GM13977 (cell line): Measurements from ENCODE around the gene KRT17.
"Not testable (repeated sequence)": the region's sequence is repeated elsewhere in the genome, so short reads cannot be mapped to it uniquely, and the experiment has no call there.

Source experiments
- DNase-seq: peaks from one replicate; pipeline ENCODE4 v3.0.0; 2012; ENCODE audit warnings: low spot score
- CTCF ChIP-seq: IDR thresholded peaks from 2 replicates; pipeline ENCODE4 v1.5.1; 2012; ENCODE audit warnings: mild to moderate bottlenecking, control low read depth; ENCODE audit not compliant: insufficient read depth; ENCODE audit errors: extremely low read depth, missing control alignments
- in situ Hi-C: fragments of 300-500 bp; cut with MboI; formaldehyde crosslinking; loops from one replicate; pipeline ENCODE4 v1.12.0; 2022; ENCODE audit warnings: low sequenced_read_pairs, low pct_unique_long_range_greater_than_20kb, mixed read lengths, inconsistent platforms; ENCODE audit not compliant: unreplicated experiment

The KRT17 gene

DNA sequence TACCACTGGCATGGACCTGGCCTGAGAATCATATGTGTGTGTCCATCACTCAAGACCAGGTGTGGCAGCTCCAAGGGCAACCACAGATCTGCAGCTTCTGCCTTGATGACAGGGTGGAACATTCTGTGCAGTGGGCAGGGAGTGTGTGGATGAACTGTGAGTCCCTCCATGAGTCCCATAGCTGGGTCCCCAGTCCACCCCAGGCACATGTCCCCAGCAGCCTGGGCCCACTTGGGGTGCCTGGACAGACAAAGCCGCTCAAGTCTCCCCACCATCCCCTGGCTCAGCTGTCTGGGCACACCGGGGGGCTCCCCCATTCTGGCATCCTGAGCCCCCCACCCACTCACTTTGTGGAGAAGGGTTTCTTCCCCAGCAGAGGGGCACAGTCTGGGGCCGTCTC lies 7.2 kb downstream of the KRT17 start:
- no peak for DNase-seq
- no peak for TF ChIP-seq CTCF
- in situ Hi-C loops, result no loop called here

DNA sequence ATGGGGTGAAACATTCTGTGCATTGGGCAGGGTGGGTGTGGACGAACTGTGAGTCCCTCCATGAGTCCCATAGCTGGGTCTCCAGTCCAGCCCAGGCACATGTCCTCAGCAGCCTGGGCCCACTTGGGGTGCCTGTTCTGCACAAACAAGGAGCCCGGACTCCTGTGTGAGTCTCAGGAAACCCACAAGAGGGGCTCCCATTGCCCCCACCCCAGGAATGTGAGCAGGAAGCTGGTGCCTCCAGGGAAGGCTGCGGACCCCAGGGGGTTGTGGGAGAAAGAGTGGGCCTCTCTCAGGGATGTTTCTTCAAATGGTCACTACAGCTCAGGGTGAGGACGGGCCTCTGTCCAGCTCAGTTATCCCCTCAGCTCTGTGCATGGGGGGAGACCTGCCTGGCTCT lies 7.9 kb downstream of the KRT17 start:
- DNase-seq, in situ Hi-C loops: not testable (repeated sequence)

GRCh38 chr17:41615454-41615853 lies 8.9 kb downstream of the KRT17 start:
- in situ Hi-C loops, result no loop called here
- no peak for TF ChIP-seq CTCF
- DNase-seq, result no peak

GRCh38 chr17:41614767-41615166 lies 9.6 kb downstream of the KRT17 start:
- in situ Hi-C loops, DNase-seq: not testable (repeated sequence)

- DNase-seq, result no peak
- no peak for TF ChIP-seq CTCF
- in situ Hi-C loops, result no loop called here
These were observed 10.3 kb downstream of the KRT17 start for GRCh38 chr17:41614098-41614497.

GRCh38 chr17:41613277-41614082 lies 10.9 kb downstream of the KRT17 start:
- in situ Hi-C loops, result no loop called here
- no peak for DNase-seq
- TF ChIP-seq CTCF, result no peak

DNA sequence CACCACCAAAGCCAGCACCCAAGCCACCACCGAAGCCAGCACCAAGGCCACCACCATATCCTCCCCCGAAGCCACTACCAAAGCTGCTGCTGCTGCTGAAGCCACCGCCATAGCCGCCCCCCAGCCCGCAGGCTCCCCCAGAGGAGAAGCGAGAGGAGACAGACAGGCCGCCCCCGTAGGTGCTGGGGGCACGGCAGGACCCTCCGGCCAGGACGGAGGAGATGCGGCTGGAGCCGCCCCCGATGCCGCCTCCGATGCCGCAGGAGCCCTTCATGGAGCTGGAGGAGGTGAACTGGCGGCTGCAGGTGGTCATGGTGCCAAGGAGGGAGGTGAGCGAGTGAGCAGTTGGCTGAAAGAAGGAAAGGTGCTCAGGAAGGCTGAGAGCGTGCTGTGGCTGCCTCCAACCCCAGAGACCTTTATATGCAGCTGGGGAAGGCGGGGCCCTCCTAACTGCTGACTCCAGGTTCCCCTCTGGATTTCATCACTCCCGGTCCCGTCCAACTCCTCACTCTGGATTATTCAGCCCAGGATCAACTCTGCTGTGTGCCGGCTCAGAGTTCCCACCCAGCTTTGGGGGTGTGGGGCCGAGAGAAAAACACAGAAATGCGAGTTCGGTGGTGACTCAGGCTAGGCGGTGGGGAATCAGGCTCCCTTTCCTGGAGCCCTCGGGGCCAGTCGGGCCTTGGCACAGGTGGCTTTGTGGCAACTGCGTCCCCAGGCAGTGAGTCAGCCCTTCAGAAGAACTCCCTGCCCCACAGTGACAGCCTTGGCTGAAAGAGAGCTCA lies 11.8 kb downstream of the KRT17 start, which contains the start of gene KRT16:
TSS of gene KRT16 (minus strand) at position 392 of the 785 bp plus-strand sequence. CDS start at position 313, 79 bp downstream.
- DNase-seq, in situ Hi-C loops: not testable (repeated sequence)

GRCh38 chr17:41610965-41611640 lies 13.3 kb downstream of the KRT17 start:
- in situ Hi-C loops, result no loop called here
- TF ChIP-seq CTCF, result no peak
- no peak for DNase-seq
